PFSK-1 (cell line): ENCODE data around the gene TNIP1.

Experiments
- FOXP2 ChIP-seq: optimal IDR thresholded peaks from 2 replicates; pipeline ENCODE3; 2011; ENCODE audit warnings: borderline replicate concordance, control low read depth, inconsistent platforms; ENCODE audit not compliant: insufficient read depth; ENCODE audit errors: extremely low read length, extremely low read depth
- POLR2AphosphoS5 ChIP-seq: IDR thresholded peaks from 2 replicates; pipeline ENCODE4 v1.6.1; 2012; ENCODE audit warnings: low read depth, mild to moderate bottlenecking, control low read depth, low read length, moderate library complexity
- SIN3A ChIP-seq: IDR thresholded peaks from 2 replicates; pipeline ENCODE4 v1.6.1; 2012; ENCODE audit warnings: mild to moderate bottlenecking, low read length, moderate library complexity, borderline replicate concordance; ENCODE audit not compliant: insufficient read depth
- TAF1 ChIP-seq: IDR thresholded peaks from 2 replicates; pipeline ENCODE4 v1.6.1; 2012; ENCODE audit warnings: low read length, control low read depth, borderline replicate concordance; ENCODE audit not compliant: insufficient read depth
- TF ChIP-seq, protein P1 (sequence below), 2 experiments: IDR thresholded peaks; 2 replicates each; pipeline versions ENCODE4 v1.6.1 to v1.8.0; 2011 to 2012; ENCODE audit warnings: low read depth in 2 of 2, low read length in 2 of 2, control low read depth in 1 of 2, inconsistent platforms in 1 of 2, mild to moderate bottlenecking in 1 of 2, moderate library complexity in 1 of 2; ENCODE audit not compliant: insufficient read depth in 1 of 2

Gene TNIP1

DNA sequence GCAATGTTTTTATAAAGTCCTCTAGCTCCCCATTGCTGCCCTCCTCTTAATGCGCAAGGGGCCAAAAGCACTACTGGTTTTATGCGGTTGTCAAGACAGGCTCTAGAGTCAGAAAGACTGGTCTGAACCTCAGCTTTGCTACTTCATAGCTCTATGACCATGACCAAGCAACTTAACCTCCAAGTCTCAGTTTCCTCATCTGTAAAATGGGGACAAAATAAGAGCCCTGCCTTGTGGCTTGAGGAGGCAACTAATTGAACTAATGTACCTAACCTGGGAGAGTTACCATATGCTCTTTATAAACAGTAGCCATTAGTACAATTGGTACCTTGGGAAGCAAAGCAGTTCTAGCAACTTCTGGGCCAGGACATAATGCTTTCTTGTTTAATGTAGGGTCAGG, 40.3 kb upstream of the TNIP1 start:
- TF ChIP-seq POLR2AphosphoS5: no peak
- no peak for TF ChIP-seq SIN3A
- no peak for TF ChIP-seq FOXP2
- no peak for TF ChIP-seq TAF1
- TF ChIP-seq, protein P1, sequence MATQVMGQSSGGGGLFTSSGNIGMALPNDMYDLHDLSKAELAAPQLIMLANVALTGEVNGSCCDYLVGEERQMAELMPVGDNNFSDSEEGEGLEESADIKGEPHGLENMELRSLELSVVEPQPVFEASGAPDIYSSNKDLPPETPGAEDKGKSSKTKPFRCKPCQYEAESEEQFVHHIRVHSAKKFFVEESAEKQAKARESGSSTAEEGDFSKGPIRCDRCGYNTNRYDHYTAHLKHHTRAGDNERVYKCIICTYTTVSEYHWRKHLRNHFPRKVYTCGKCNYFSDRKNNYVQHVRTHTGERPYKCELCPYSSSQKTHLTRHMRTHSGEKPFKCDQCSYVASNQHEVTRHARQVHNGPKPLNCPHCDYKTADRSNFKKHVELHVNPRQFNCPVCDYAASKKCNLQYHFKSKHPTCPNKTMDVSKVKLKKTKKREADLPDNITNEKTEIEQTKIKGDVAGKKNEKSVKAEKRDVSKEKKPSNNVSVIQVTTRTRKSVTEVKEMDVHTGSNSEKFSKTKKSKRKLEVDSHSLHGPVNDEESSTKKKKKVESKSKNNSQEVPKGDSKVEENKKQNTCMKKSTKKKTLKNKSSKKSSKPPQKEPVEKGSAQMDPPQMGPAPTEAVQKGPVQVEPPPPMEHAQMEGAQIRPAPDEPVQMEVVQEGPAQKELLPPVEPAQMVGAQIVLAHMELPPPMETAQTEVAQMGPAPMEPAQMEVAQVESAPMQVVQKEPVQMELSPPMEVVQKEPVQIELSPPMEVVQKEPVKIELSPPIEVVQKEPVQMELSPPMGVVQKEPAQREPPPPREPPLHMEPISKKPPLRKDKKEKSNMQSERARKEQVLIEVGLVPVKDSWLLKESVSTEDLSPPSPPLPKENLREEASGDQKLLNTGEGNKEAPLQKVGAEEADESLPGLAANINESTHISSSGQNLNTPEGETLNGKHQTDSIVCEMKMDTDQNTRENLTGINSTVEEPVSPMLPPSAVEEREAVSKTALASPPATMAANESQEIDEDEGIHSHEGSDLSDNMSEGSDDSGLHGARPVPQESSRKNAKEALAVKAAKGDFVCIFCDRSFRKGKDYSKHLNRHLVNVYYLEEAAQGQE (IDR thresholded peaks at IDR 0.05; ENCODE audit: insufficient read depth in 1 of 2, low read depth in 2 of 2, low read length in 2 of 2): no peak

DNA sequence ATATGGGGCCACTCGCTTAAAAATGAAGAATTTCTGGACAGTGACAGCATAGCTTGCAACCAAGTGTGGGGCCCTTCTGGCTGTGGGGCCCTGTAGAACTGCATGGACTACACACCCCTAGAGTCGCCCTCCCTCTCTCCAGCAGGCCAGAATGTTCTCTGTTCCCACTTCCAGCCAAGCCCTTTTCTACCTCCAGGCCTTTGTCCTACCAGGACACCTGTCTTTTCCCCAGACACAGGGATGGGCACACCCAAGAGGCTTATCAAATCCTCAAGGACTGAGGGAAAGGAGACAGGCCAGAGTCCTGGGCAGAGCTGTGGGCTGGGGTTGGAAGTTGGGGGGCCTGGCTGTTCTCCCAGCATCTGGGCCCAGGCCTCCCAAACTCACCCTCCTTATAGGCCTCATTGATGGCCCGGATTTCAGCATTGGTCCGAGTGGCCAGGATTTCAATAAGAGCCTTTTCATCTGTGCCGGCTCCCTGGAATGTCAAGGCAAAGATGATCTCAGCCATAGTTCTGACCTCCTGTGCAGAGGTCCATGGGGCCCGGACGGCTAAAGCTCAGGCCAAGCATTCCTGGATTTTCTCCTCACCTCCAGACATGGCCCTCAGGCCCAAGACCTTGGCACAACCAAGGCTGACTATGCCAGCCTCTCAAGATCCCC, 38.2 kb upstream of the TNIP1 start:
- TF ChIP-seq POLR2AphosphoS5 (no peak), TAF1 (no peak), SIN3A (no peak), FOXP2 (no peak)
- TF ChIP-seq, protein P1 (IDR thresholded peaks at IDR 0.05; ENCODE audit: insufficient read depth in 1 of 2, low read depth in 2 of 2, low read length in 2 of 2): no peak

DNA sequence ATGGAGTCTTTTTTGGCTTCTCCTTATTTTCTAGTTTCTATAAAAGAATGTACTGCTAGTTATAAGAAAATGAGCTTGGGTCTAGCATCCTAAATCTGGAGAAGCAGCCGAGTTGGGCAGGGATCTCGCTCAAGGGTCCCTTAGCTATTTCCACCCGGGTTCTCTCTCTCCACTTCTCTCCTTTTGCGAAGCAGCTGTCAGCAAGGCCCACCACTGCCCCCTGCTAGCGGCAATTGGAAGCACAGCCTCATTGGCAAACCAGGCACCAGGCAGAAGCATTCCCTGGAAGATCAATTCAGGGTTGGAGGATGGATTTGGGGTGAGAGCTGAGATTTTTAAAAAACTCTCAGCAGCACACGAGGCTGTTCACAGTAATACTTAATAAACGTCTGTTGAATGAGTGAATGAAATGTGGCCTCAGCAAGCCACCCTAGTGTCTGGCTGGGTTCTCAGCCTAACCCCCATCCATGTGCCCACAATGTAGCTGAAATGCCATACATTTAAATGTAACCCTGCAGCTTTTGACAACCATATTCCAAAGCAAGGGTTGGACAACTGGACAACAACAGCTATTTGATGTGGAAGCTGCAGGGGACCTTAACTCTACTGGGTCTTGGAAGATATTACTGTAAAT, 34.6 kb upstream of the TNIP1 start:
- TF ChIP-seq FOXP2 (no peak), POLR2AphosphoS5 (no peak), SIN3A (no peak), TAF1 (no peak)
- TF ChIP-seq, protein P1 (IDR thresholded peaks at IDR 0.05; ENCODE audit: insufficient read depth in 1 of 2, low read depth in 2 of 2, low read length in 2 of 2): no peak

DNA sequence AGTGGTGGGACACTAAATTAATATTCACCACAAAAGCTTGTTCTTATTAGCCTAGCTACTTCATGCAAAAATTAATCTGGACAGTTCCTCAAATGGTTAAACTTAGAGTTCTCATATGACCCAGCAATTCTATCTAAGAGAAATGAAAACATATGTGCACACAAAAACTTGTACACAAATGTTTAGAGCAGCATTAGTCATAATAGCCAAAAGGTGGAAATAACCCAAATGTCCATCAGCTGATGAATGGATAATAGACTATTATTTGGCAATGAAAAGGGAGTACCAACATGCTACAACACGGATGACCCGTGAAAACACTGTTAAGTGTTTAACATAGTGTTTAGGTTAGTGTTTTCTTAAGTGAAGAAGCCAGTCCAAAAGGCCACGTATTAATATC, 32.8 kb upstream of the TNIP1 start:
- TF ChIP-seq, protein P1 (IDR thresholded peaks at IDR 0.05; ENCODE audit: insufficient read depth in 1 of 2, low read depth in 2 of 2, low read length in 2 of 2): no peak
- TF ChIP-seq POLR2AphosphoS5 (no peak), TAF1 (no peak)

DNA sequence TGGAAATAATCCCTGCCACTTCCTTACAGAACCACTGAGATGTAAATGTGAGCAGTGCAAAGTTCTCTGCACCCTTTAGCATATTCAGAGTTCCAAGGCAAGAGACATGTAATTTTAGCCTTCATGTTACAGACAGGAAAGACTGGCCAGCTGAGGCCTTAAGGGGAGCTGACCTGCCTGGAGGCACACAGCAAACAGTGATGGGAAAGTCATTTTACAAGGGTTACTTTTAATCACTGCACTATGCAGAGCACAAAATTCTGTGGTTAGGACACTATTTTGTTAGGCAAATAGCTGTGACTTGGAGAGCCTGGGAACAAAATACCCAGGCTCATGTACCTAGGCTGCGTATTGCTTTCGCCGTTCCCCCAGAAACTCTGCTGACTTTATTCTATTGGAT, 30.2 kb upstream of the TNIP1 start:
- TF ChIP-seq FOXP2 (no peak), TAF1 (no peak), POLR2AphosphoS5 (no peak), SIN3A (no peak)
- TF ChIP-seq, protein P1 (IDR thresholded peaks at IDR 0.05; ENCODE audit: insufficient read depth in 1 of 2, low read depth in 2 of 2, low read length in 2 of 2): no peak
